ENCODE data around the gene TP63. TPM values are rescaled to one million over a fixed set of nuclear protein-coding genes. Genes with fewer than 3 reads are reported as not detected.
"Not testable (repeated sequence)": the region's sequence is repeated elsewhere in the genome, so short reads cannot be mapped to it uniquely, and the experiment has no call there.

Gene TP63
- total RNA-seq, 2 donors from 2014 or later, result 0.24 to 0.30 TPM

DNA sequence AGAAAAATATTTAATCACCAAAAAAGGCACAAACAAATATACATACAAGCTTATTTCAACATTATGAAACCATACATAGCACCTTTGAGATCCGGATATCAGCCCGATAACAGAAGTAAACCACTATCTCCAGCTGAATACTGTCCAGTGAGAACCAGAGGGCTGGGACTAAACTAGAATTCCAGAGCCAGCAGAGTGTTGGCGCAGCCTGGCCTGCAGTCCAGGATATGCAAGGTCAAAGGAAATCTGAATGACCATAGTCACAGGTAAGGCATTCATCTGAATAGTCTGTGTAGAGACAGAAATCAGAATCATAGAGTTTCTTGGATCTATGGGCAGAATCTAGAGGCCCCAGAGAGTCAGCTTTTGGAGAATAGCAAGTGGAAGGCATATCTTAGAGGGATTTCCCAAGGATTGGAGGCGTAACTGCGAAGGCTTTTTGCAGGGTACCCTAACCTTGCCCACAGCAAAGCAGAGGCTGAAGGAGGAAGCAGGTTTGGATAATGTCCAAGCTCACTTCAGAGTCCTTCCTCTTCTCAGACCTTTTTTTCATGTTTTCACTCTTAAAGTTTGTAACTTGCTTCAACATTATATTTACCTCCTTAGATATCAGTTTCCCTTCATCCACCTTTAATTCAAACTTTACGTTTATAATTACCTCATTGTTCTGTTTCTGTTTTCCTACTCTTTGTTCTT lies 32.5 kb upstream of the TP63 start:
- TF ChIP-seq, protein P1, sequence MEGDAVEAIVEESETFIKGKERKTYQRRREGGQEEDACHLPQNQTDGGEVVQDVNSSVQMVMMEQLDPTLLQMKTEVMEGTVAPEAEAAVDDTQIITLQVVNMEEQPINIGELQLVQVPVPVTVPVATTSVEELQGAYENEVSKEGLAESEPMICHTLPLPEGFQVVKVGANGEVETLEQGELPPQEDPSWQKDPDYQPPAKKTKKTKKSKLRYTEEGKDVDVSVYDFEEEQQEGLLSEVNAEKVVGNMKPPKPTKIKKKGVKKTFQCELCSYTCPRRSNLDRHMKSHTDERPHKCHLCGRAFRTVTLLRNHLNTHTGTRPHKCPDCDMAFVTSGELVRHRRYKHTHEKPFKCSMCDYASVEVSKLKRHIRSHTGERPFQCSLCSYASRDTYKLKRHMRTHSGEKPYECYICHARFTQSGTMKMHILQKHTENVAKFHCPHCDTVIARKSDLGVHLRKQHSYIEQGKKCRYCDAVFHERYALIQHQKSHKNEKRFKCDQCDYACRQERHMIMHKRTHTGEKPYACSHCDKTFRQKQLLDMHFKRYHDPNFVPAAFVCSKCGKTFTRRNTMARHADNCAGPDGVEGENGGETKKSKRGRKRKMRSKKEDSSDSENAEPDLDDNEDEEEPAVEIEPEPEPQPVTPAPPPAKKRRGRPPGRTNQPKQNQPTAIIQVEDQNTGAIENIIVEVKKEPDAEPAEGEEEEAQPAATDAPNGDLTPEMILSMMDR (IDR thresholded peaks at IDR 0.05), result no peak
- no peak for DNase-seq (ENCODE audit: low spot score)
- Histone ChIP-seq H3K4me1 (no peaks in the 10 kb centered on the region), H3K9me3 (no peaks in the 10 kb centered on the region), H3K27ac (no peak overlapping the region), H3K27me3 (no peaks in the 10 kb centered on the region), H3K36me3 (no peaks in the 10 kb centered on the region), H3K4me3 (no peak overlapping the region)

DNA sequence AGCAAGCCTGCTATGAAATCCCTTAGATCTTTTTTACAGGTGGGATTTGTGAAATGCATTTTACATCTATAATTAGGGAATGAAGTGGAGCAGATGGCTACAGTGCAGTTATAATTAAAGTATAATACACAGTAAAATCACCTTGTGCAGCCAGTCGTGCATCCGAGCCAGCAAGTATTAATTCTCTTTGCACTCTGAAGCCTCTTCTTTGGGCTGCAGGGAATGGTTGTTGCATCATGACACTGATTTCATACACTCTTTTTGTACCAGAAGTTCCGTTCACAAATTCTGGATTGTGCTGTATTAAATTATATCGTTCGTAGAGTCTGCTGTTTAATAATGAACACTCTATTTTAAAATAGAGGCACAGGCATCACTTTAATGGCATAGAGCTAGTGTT lies 28.7 kb upstream of the TP63 start:
- Histone ChIP-seq H3K27ac (no peak overlapping the region), H3K4me1 (no peaks in the 10 kb centered on the region), H3K27me3 (no peaks in the 10 kb centered on the region), H3K36me3 (no peaks in the 10 kb centered on the region), H3K9me3 (peaks cover 0 to 17% of the 10 kb centered on the region in 2 donors), H3K4me3 (no peak overlapping the region)
- TF ChIP-seq, protein P1 (IDR thresholded peaks at IDR 0.05), result no peak
- DNase-seq (ENCODE audit: low spot score), result no peak

- DNase-seq (ENCODE audit: low spot score), result no peak
- no peaks in the 10 kb centered on the region for H3K27me3 ChIP-seq
- H3K36me3 ChIP-seq, result no peaks in the 10 kb centered on the region
- H3K4me1 ChIP-seq, result no peaks in the 10 kb centered on the region
- peaks cover 0 to 23% of the 10 kb centered on the region in 2 donors for H3K9me3 ChIP-seq
- TF ChIP-seq, protein P1 (IDR thresholded peaks at IDR 0.05), result no peak
- H3K4me3 ChIP-seq, result no peak overlapping the region
- no peak overlapping the region for H3K27ac ChIP-seq
Observed at GRCh38 chr3:189605717-189606116, 25.5 kb upstream of the TP63 start.

DNA sequence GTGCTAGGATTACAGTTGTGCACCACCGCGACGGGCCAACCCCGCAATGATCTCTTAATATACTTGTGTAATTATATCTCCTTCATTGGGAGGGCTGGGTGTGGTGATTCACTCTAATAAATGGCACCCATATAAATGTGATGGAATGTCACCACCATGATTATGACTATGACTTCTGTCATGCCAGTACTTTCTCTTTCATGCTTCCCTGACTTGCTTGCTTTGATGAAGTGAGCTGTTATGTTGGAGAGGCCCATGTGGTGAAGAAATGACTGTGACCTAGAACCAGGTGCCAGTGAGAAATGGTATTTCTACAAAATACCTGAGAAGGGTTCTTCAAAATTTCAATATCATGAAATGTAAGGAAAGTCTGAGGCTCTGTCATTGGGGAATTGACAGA lies 24.4 kb upstream of the TP63 start:
- TF ChIP-seq, protein P1 (IDR thresholded peaks at IDR 0.05), result no peak
- DNase-seq (ENCODE audit: low spot score), result no peak
- no peaks in the 10 kb centered on the region for H3K27me3 ChIP-seq
- no peak overlapping the region for H3K4me3 ChIP-seq
- no peaks in the 10 kb centered on the region for H3K4me1 ChIP-seq
- H3K36me3 ChIP-seq, result no peaks in the 10 kb centered on the region
- H3K27ac ChIP-seq, result no peak overlapping the region
- peaks cover 0 to 23% of the 10 kb centered on the region in 2 donors for H3K9me3 ChIP-seq

- not testable (repeated sequence) for H3K27me3 ChIP-seq; H3K9me3 ChIP-seq; H3K4me3 ChIP-seq; H3K27ac ChIP-seq; H3K36me3 ChIP-seq; DNase-seq (ENCODE audit: low spot score); H3K4me1 ChIP-seq
Observed at GRCh38 chr3:189612641-189613040, 18.5 kb upstream of the TP63 start.

GRCh38 chr3:189613122-189613521 lies 18.1 kb upstream of the TP63 start:
- Histone ChIP-seq H3K9me3 (peaks cover 0 to 6% of the 10 kb centered on the region in 2 donors), H3K4me1 (no peaks in the 10 kb centered on the region), H3K27me3 (no peaks in the 10 kb centered on the region), H3K36me3 (no peaks in the 10 kb centered on the region), H3K4me3 (no peak overlapping the region), H3K27ac (no peak overlapping the region)
- TF ChIP-seq, protein P1 (IDR thresholded peaks at IDR 0.05), result no peak
- no peak for DNase-seq (ENCODE audit: low spot score)
